Coronary artery (tissue), 2 donors: ENCODE data around the gene IQGAP2.

Source experiments
- DNase-seq: peaks from one replicate; pipeline ENCODE4 v3.0.0-alpha.2; 2017; ENCODE audit warnings: low spot score
- H3K27ac ChIP-seq, 2 donors: fragments of 200-600 bp; sonication (generic); one replicate each; pipeline ENCODE4 v1.5.1; 2016 to 2019
- H3K4me3 ChIP-seq: fragments of 200-600 bp; sonication (generic); 2 replicates; pipeline ENCODE4 v1.5.1; 2016; ENCODE audit warnings: mild to moderate bottlenecking, moderate library complexity
- TF ChIP-seq, protein P1 (sequence below): fragments of 200-600 bp; sonication (generic); IDR thresholded peaks from one replicate; pipeline ENCODE4 v1.5.1; 2019; ENCODE audit warnings: antibody characterized with exemption

The IQGAP2 gene

GRCh38 chr5:76385540-76385939 is 17.5 kb upstream of the IQGAP2 start:
- no peak for DNase-seq
- Histone ChIP-seq H3K27ac (no peak overlapping the region), H3K4me3 (no peak overlapping the region)
- TF ChIP-seq, protein P1, sequence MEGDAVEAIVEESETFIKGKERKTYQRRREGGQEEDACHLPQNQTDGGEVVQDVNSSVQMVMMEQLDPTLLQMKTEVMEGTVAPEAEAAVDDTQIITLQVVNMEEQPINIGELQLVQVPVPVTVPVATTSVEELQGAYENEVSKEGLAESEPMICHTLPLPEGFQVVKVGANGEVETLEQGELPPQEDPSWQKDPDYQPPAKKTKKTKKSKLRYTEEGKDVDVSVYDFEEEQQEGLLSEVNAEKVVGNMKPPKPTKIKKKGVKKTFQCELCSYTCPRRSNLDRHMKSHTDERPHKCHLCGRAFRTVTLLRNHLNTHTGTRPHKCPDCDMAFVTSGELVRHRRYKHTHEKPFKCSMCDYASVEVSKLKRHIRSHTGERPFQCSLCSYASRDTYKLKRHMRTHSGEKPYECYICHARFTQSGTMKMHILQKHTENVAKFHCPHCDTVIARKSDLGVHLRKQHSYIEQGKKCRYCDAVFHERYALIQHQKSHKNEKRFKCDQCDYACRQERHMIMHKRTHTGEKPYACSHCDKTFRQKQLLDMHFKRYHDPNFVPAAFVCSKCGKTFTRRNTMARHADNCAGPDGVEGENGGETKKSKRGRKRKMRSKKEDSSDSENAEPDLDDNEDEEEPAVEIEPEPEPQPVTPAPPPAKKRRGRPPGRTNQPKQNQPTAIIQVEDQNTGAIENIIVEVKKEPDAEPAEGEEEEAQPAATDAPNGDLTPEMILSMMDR: no peak

DNA sequence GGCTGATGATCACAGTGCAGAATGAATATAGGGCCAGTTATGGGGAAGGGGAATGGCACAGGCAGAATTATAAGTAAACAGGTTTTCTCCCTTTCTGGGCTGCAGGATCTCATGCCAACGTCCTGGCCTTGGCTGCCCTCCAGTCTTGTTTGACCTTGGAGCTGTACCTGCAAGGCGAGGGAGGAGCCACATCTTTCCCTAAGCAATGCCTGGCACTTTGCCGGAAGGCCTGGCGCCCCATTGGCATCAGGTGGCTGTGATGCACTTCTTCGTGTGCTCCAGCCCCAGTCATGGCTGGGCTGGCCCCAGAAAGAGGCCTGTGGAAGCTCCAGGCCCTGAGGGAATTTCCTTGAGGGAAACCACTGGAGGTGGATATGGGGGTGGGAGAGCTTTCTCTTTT is 16.7 kb upstream of the IQGAP2 start:
- Histone ChIP-seq H3K4me3 (no peak overlapping the region), H3K27ac (no peak overlapping the region)
- TF ChIP-seq, protein P1: no peak
- DNase-seq: no peak

DNA sequence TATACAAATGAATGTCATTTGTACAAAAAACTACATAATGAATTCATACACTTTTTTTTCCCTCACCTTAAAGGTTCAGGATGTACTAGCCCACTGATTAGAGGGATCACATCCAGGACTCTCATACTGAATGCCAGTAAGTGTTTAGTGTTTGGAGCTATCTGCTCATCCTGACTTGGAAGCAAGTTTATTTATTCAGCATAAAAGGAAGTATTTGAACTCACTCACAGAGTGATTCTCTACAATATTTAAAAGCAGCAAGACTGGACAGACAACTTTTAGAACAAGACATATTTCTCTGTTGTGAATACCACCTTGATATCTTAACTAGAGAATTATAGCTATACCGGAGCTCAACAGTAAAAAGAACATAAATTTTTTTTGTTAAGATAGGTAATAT is 14.8 kb upstream of the IQGAP2 start:
- no peak for DNase-seq
- TF ChIP-seq, protein P1: no peak
- no peak overlapping the region for H3K4me3 ChIP-seq
- H3K27ac ChIP-seq: no peak overlapping the region

DNA sequence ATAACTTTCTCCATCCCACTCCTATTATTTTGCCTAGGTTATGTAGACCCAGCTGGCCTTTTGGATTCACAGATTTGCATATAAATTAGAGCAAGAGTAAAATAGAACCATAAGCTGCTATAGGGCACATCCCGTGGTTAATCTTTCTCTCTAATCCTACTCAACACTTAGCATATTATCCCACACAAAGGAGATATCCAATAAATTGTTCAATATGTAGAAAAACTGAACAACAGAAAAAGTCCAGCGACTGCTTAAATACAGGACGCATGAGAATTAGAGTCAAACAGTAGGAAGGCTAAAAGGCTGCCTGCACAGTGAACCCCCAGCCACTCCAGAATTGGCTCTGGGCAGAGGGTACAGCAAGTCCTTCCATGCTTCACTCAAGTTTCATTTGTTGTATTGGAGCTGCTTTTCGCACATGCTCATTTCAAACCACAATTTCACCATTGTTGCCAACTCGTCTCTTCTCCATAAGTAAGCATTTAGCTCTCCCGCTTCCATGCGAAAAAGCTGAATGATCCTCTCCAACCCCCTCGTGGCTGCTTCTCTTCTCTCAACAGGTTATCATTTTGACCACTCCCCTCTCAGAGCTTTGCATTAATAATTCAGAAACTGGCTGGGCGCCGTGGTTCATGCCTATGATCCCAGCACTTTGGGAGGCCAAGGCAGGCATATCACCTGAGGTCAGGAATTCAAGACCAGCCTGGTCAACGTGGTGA is 14.1 kb upstream of the IQGAP2 start:
- no peak for DNase-seq
- TF ChIP-seq, protein P1: no peak
- Histone ChIP-seq H3K4me3 (no peak overlapping the region), H3K27ac (no peak overlapping the region)

GRCh38 chr5:76389513-76390154 is 13.5 kb upstream of the IQGAP2 start:
- Histone ChIP-seq H3K4me3 (no peak overlapping the region), H3K27ac (no peak overlapping the region)
- no peak for DNase-seq
- TF ChIP-seq, protein P1: no peak

DNA sequence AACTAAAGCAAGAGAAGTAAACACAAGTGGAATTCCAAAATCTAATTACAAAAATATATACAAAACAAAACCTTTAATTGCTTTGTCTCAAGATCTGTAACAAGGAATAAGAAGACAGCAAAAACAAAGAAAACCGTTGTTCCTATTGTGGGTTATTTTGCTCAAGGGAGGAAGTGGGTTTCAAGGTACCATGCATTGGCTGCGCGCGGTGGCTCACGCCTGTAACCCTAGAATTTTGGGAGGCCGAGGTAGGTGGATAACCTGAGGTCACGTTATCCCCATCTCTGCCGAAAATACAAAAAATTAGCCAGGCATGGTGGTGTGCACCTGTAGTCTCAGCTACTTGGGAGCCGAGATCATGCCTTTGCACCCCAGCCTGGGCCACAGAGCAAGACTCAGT is 12.1 kb upstream of the IQGAP2 start:
- H3K27ac ChIP-seq: no peak overlapping the region
- no peak for DNase-seq
- H3K4me3 ChIP-seq: no peak overlapping the region
- TF ChIP-seq, protein P1: no peak
